Gastroesophageal sphincter (tissue), 4 donors: ENCODE data around the gene DSG2. TPM values are rescaled to one million over a fixed set of nuclear protein-coding genes. Genes with fewer than 3 reads are reported as not detected.

Source experiments
- ATAC-seq: fragments of 150-250 bp; one replicate; pipeline ENCODE4 v1.9.1; 2016; ENCODE audit warnings: mild to moderate bottlenecking, moderate library complexity
- H3K27ac ChIP-seq, 4 donors: fragments of 200-600 bp; sonication (generic) in 3 of 4; 1 replicate in 3 of 4; 2 replicates in 1 of 4; pipeline ENCODE4 v1.5.1; 2016 to 2019
- H3K27me3 ChIP-seq: fragments of 200-600 bp; sonication (generic); one replicate; pipeline ENCODE4 v1.5.1; 2019
- H3K36me3 ChIP-seq, 2 donors: fragments of 200-600 bp; sonication (generic); one replicate each; pipeline ENCODE4 v1.5.1; 2019; ENCODE audit warnings: control low read depth in 1 of 2
- H3K4me1 ChIP-seq, 3 donors: fragments of 200-600 bp; sonication (generic); 1 replicate in 2 of 3; 2 replicates in 1 of 3; pipeline ENCODE4 v1.5.1; 2016 to 2019; ENCODE audit warnings: control low read depth in 2 of 3
- H3K4me3 ChIP-seq, 2 donors: fragments of 200-600 bp; sonication (generic); one replicate each; pipeline ENCODE4 v1.5.1; 2019; ENCODE audit warnings: mild to moderate bottlenecking in 1 of 2, moderate library complexity in 1 of 2
- H3K9me3 ChIP-seq, 3 donors: fragments of 200-600 bp; sonication (generic); one replicate each; pipeline ENCODE4 v1.5.1; 2017 to 2019; ENCODE audit warnings: control low read depth in 2 of 3
- CTCF ChIP-seq, 4 experiments: fragments of 200-600 bp in 2 of 4; fragments of 450-650 bp in 2 of 4; sonication (generic) in 1 of 4; IDR thresholded peaks; one replicate each; pipeline ENCODE4 v1.5.1; 2017 to 2019; ENCODE audit warnings: antibody characterized with exemption in 4 of 4, mild to moderate bottlenecking in 2 of 4, moderate library complexity in 2 of 4
- EP300 ChIP-seq: sonication (generic); formaldehyde crosslinking; IDR thresholded peaks from one replicate; pipeline ENCODE4 v1.6.1; 2017; ENCODE audit warnings: antibody characterized with exemption, mild to moderate bottlenecking
- POLR2A ChIP-seq, 2 donors: fragments of 450-650 bp; IDR thresholded peaks; one replicate each; pipeline ENCODE4 v1.6.1; 2017; ENCODE audit warnings: antibody characterized with exemption in 2 of 2, mild to moderate bottlenecking in 2 of 2, moderate library complexity in 1 of 2
- POLR2AphosphoS5 ChIP-seq: sonication (generic); formaldehyde crosslinking; IDR thresholded peaks from one replicate; pipeline ENCODE4 v1.6.1; 2017; ENCODE audit warnings: antibody characterized with exemption
- WGBS, 2 donors: methylation state at CpG; one replicate each; pipeline ENCODE4 v1.1.5; 2018; ENCODE audit warnings: low coverage in 1 of 2; 5-methylcytosine and 5-hydroxymethylcytosine counted together
- total RNA-seq, 4 donors: library from RNA; depleted of rRNA; stranded (reverse); fragments of >200 nt; gene quantifications; one replicate each; pipeline ENCODE4 v1.1.0, GENCODE V29; 2016

The DSG2 gene
- total RNA-seq, 4 donors from 2014 or later: 1.4 to 11.4 (median 2.8) TPM

GRCh38 chr18:31565782-31566512, 68.0 kb downstream of the DSG2 start:
- Histone ChIP-seq H3K27ac (no peak overlapping the region), H3K9me3 (no peaks in the 10 kb centered on the region), H3K36me3 (no peaks in the 10 kb centered on the region), H3K4me1 (no peaks in the 10 kb centered on the region), H3K27me3 (no peaks in the 10 kb centered on the region), H3K4me3 (no peak overlapping the region)
- 80 to 94% methylated on average over 8 of the region's 10 CpGs for WGBS, 2 donors
- ATAC-seq: no peak
- TF ChIP-seq CTCF (IDR thresholded peaks at IDR 0.05) (no peak), POLR2A (IDR thresholded peaks at IDR 0.05) (no peak), POLR2AphosphoS5 (no peak), EP300 (no peak)

GRCh38 chr18:31566576-31567306, 68.8 kb downstream of the DSG2 start:
- WGBS, 2 donors: 63 to 80% methylated on average over 2 to 4 of the region's 4 CpGs
- Histone ChIP-seq H3K27ac (no peak overlapping the region), H3K4me3 (no peak overlapping the region), H3K27me3 (no peaks in the 10 kb centered on the region), H3K36me3 (no peaks in the 10 kb centered on the region), H3K4me1 (no peaks in the 10 kb centered on the region), H3K9me3 (no peaks in the 10 kb centered on the region)
- no peak for ATAC-seq
- TF ChIP-seq EP300 (no peak), POLR2A (IDR thresholded peaks at IDR 0.05) (no peak), CTCF (IDR thresholded peaks at IDR 0.05) (no peak), POLR2AphosphoS5 (no peak)

DNA sequence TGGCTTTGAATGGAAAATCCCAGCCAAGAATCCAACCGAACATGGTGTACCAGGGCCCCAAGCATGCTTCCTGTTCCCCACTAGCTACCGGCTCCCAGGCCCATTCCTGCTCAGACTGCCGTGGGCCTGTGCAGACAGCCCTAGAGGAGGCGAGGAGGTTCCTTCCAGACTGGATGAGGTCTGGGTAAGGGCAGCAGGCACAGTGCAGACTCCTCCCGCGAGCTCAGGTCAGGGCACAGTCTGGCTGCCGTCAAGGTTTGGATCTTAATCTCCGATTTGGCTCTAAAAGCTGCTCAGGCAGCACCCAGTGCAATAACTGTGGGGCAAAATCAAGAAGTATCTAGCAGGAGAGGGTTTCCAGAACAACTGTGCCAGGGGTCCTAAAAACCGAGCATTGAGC, 74.4 kb downstream of the DSG2 start:
- ATAC-seq: no peak

DNA sequence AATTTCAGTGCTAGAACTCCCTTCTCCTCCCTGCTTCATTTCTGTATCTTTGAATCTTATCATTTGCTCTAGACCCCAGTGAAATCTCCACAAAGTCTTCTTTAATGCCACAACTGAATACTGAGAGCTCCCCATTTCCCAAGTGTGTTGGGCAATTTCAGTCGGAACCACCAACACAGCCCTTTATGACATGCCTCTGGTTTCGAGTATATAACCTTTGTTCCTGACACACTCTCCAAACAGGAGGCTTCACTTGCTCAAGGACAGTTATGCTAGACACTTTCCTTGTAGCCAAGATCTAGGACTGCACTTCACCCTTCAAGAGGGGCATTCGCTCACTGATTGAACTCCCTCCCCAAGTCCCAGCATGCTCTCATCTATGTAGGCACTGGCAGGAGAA, 75.1 kb downstream of the DSG2 start:
- TF ChIP-seq POLR2A (IDR thresholded peaks at IDR 0.05) (no peak), EP300 (no peak), POLR2AphosphoS5 (no peak), CTCF (IDR thresholded peaks at IDR 0.05) (no peak)
- H3K27me3 ChIP-seq: no peaks in the 10 kb centered on the region

More for the DNA sequence above, 74.4 kb downstream of the DSG2 start:
- 100% methylated on average over 1 of the region's 9 CpGs; no CpG with 5 or more reads in 1 of the 2 donors for WGBS, 2 donors
- H3K36me3 ChIP-seq: no peaks in the 10 kb centered on the region
- no peak overlapping the region for H3K4me3 ChIP-seq
- no peak overlapping the region for H3K27ac ChIP-seq
- no peaks in the 10 kb centered on the region for H3K4me1 ChIP-seq
- no peaks in the 10 kb centered on the region for H3K27me3 ChIP-seq
- H3K9me3 ChIP-seq: no peaks in the 10 kb centered on the region
- TF ChIP-seq POLR2AphosphoS5 (no peak), CTCF (IDR thresholded peaks at IDR 0.05) (no peak), POLR2A (IDR thresholded peaks at IDR 0.05) (no peak), EP300 (no peak)

More for the DNA sequence above, 75.1 kb downstream of the DSG2 start:
- no peak overlapping the region for H3K27ac ChIP-seq
- H3K36me3 ChIP-seq: no peaks in the 10 kb centered on the region
- 80 to 86% methylated on average over 1 to 3 of the region's 3 CpGs for WGBS, 2 donors
- ATAC-seq: no peak
- no peaks in the 10 kb centered on the region for H3K4me1 ChIP-seq
- H3K4me3 ChIP-seq: no peak overlapping the region
- H3K9me3 ChIP-seq: no peaks in the 10 kb centered on the region
